GM19035 (cell line): Measurements from ENCODE around the gene KCNMA1.
"Not testable (repeated sequence)": the region's sequence is repeated elsewhere in the genome, so short reads cannot be mapped to it uniquely, and the experiment has no call there.

Experiments used
- ATAC-seq: cut with Tn5 transposase; IDR thresholded peaks from one replicate; pipeline ENCODE4 v1.9.1; 2021; ENCODE audit not compliant: unreplicated experiment

KCNMA1 gene

GRCh38 chr10:77588886-77589285 lies 48.7 kb downstream of the KCNMA1 start:
- ATAC-seq = no peak

- ATAC-seq = no peak
Measured at GRCh38 chr10:77587416-77587790, 50.2 kb downstream of the KCNMA1 start.

DNA sequence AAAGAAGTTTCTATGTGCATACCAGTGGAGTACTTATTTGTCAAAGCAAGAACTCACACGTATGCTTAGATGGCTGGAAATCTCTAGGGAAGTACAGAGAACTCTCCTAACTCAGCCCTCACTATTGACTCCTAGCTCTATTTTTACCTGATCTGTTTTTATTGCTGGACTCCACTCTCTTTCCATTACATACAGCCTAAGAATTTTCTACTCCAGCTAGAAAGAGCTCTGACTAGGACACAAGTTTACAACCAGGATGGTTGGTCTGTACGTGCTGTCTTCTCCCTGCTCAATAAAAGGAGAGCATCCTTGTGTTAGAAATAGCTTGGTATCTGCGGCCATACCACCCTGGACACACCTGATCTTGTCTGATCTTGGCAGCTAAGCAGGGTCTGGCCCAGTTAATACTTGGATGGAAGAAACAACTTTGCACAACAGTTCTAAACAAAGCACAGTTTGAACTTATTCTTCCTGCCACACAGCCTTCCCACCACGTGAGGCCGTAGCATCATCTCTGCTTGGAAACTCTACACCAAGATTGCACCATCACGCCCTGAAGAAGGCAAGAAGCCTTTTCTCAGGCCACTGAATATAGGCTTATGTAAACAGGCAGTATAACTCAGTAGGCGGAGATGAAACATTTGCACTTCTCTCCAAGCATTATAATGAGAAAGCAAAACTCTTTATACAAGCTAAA lies 50.7 kb downstream of the KCNMA1 start:
- no peak for ATAC-seq

DNA sequence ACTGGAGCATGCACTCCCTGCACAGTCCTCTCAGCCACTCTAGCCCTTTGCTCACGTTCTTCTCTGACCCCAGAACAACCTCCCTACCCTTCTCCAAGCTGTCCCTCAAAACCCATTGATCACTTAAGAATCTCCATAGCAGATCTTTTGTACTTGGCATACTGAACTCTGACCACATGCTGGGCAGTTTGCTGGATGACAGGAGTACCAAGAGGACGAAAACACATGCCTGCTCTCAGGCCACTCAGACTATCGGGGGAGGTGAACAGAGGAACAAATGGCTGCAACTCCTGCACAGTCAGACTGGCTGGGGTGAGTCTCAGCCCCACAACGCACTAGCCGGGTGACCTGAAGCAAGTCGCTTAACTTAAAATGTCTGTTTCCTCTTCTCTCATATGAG lies 52.7 kb downstream of the KCNMA1 start:
- no peak for ATAC-seq

DNA sequence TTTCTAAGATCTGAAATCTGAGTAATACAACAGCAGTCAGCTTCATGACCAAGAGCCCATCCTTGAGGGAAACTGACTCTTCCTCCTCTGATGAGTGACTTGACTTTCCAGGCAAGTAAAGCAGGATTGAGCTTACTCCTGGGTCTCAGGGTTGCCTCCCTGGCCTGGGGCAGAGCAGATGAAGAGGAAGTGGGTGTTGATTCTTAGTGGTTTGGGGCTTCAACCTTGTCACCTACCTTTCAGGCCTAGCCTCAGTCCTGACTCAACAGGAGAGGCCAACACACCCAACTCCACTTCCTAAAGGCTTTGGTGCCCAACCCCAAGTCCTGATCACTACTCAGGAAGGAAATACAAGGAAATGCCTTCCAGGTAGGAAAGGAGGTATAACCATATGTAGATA lies 54.1 kb downstream of the KCNMA1 start:
- no peak for ATAC-seq

- no peak for ATAC-seq
Measured at GRCh38 chr10:77582710-77583115, 54.9 kb downstream of the KCNMA1 start.

DNA sequence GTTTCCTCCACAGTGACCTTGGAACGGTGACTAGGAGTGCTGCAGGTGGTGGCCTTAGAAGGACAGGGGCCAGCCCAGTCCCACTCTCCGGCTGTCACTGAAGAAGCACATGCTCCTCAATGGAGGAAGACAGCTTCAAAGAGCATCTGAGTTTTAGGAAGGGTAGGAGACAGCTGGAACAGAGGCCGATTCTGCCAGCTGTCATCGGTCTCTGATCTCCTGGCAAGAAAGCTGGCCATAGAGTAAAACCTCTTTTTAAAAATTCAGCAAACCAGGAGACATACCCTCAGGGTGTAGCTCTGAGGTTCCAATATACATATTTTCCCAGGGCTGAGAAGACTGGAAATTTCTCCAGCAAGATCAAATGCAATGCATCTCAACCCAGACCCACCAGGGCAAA lies 55.9 kb downstream of the KCNMA1 start:
- no peak for ATAC-seq

GRCh38 chr10:77580482-77580881 lies 57.1 kb downstream of the KCNMA1 start:
- ATAC-seq = no peak

DNA sequence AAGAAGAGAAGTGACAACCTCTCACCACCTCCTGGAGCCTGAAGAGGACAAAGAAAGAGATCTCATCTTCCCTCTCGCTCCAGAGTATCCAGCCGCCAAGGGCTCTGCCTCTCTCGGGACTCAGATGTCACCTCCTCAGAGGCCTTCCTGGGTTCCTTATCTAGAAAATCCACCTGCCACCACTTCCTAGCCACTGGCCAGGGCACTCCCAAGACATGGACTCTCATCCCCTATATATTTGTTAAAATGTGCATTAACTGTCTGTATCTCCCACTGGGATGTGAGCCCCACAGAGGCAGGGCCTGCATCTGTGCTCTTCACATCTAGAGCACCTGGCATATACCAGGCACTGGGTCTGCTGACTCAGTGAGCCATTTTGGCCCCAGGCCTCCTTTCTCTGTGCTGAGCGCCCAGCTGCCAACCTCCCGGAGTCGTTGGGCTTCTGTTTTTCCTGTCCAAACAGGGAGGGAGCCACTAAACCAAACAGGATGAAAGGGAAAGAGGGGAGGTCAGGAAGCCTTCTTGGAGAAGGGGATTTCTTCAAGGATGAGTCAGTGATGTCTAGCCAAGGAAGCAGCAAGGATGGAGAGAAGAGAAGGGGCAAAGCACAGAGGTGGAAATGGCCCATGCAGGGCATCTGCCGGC lies 58.9 kb downstream of the KCNMA1 start:
- ATAC-seq = no peak

DNA sequence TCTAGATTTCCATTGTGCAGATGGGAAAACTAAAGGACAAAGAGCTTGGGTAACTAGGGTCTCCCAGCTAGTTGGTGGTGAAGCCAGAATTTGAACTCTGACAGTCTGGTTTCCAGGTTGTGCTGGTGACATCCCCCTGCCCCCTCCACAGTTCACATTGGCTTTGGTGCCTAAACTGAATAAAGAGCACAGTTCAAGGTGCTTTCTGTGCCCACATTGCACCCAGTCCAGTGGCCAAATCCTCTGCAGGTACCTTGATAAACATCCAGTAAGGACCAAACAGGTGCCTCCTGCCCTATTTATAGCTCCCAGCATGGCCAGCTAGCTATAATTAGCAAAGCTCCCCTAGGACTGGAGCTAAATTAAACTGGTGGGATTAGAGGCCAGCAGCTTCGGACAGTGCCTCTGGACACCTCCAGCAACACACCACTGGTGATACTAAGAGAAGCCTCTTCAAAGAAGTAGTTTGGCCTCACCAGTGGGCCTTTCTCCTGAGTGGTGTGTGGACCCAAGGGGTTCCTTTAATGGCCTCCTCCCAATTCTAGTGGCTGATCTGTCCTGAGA lies 59.9 kb downstream of the KCNMA1 start:
- ATAC-seq = no peak

GRCh38 chr10:77576444-77577032 lies 61.1 kb downstream of the KCNMA1 start:
- no peak for ATAC-seq

GRCh38 chr10:77576007-77576367 lies 61.6 kb downstream of the KCNMA1 start:
- no peak for ATAC-seq

- no peak for ATAC-seq
Measured at GRCh38 chr10:77575271-77576006, 62.2 kb downstream of the KCNMA1 start.

- no peak for ATAC-seq
Measured at GRCh38 chr10:77574438-77574837, 63.2 kb downstream of the KCNMA1 start.

DNA sequence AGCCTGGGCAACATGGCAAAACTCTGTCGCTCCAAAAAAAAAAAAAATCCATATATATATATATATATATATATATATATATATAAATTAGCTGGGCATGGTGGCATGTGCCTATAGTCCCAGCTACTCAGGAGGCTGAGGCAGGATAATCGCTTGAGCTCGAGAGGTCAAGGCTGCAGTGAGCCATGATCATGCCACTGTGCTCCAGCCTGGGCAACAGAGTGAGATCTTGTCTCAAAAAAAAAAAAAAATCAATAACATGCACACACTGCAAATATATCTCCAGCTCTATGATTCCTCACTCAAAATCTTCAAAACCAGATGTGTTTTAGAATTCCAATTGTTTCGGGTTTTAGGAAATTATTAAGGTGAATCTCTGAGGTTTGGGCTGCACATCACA lies 65.1 kb downstream of the KCNMA1 start:
- not testable (repeated sequence) for ATAC-seq

GRCh38 chr10:77571490-77571889 lies 66.1 kb downstream of the KCNMA1 start:
- no peak for ATAC-seq

DNA sequence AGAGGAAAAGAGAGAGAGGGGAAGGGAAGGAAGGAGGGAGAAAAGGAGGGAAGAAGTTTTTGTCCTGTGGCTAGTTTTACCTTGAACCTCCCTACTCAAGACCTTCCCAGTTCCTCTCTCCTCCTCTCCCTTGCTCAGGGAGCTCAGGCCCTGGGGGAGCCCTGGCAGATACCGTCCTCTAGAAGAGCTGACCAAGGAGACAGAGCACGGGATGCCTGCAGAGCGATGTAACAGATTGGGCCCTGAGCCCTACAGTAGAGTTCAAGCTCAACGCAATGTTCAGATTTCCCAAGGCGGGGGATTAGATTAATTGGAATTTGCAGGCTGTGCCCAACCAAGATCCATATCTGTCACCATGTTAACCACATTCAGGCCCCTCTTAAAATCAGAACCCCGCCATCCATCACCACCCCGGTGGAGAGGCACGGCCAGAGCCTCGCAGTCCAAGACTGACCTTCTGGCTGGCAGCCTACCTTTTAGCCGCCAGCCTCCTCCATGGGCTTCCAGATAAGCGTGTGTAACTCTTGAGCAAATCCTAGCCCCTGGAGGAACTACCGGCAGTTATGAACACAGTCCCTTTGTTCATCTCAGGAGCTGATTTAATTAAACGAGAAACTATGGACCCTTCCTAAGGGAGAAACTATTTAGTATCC lies 70.6 kb downstream of the KCNMA1 start:
- ATAC-seq = no peak

DNA sequence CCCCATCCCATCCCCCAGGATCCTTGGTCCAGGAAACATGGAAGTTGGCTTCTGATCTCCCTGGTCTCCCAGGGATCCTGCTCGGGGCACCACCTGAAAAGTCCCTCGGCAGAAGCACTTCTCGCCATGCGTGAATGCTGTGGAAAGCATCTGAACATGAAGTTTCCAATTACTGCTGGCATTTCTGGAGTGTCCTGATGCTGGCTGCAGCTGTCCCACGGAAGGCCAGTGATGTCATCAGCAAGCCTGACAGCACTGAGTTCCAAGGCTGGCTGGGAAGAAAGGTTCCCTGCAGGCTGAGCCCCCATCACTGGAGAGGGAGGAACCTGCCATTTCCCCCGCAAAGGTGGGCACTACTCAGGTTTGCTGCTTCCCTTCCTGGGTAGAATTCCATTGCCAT lies 71.4 kb downstream of the KCNMA1 start:
- no peak for ATAC-seq

DNA sequence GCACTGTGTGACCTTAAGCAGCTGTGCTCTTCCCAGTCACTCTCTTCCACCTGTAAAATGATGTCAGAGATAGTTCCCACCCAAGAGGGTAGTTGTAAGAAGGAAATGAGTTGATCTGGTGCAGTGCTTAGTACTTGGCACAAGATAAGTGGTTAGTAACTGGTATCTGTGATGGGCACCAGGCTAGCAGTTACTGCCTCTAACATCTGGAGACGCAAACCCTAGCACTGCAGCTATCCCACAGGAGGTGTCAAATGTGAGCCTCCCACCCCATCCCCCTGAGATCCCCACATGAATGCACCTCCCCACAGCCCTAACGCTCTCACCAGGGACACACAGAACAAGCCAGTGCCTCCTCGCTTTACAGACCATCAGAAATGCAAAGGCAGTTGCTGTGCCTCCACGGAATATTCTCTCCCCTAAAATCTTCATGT lies 72.0 kb downstream of the KCNMA1 start:
- no peak for ATAC-seq

DNA sequence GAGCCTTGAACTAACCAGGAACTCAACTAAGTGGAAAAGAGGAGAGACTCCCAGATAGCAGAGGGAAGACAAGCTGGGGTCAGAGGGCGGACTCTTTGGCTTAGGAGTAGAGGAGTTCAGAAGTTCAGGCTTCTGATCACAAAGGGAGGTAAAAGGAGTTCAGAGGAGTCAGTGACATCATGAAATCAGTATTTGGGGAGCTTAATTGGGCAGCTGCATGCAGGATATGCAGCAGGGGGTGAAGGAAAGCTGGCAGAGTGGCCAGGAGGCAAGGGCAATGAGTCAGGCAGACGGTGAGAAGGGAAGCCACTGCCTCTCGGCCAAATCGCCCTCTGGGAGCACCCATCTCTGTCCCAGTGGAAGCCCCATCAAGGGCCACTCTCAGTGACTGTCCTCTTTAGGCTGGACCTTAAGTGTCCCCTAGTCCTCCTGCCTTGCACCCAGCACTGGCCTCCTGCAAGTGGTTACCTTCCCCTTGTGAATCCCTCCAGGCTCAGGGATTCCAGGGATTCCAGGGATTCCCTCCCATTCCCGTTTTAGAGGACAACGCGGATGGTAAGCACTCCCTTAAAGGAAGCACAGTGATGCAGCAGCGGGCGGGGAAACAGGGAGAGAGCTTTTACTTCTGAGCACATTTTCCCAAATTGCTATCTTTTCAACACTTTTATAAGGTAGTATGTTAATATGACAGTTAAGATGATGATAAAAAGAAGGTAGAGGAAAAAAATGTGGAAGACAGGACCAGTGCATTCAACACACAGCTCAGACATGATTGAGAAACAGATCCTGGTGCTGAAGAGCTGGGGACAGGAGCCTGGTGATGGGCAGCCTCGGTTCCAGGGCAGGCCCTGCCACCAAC lies 72.6 kb downstream of the KCNMA1 start:
- ATAC-seq = no peak
